ENCODE measurements around the gene CTSV.
"Not testable (repeated sequence)": the region's sequence is repeated elsewhere in the genome, so short reads cannot be mapped to it uniquely, and the experiment has no call there.

CTSV gene

GRCh38 chr9:96989747-96990318 lies 49.1 kb downstream of the CTSV start:
- H3K9me3 ChIP-seq (ENCODE audit: insufficient read depth, low read depth, low read length); H3K27me3 ChIP-seq (ENCODE audit: insufficient read depth, low read length); H3K9ac ChIP-seq (ENCODE audit: low read depth, low read length); H3K4me1 ChIP-seq (ENCODE audit: insufficient read depth, low read length); H3K4me3 ChIP-seq (ENCODE audit: low read length); H3K36me3 ChIP-seq (ENCODE audit: insufficient read depth, low read depth, low read length); H3K27ac ChIP-seq (ENCODE audit: low read length): not testable (repeated sequence)

- H3K27ac ChIP-seq (ENCODE audit: low read length); H3K36me3 ChIP-seq (ENCODE audit: insufficient read depth, low read depth, low read length); H3K4me1 ChIP-seq (ENCODE audit: insufficient read depth, low read length); H3K27me3 ChIP-seq (ENCODE audit: insufficient read depth, low read length); H3K9ac ChIP-seq (ENCODE audit: low read depth, low read length); H3K4me3 ChIP-seq (ENCODE audit: low read length); H3K9me3 ChIP-seq (ENCODE audit: insufficient read depth, low read depth, low read length): not testable (repeated sequence)
Observed at GRCh38 chr9:96984887-96985286, 54.1 kb downstream of the CTSV start.

GRCh38 chr9:96984139-96984538 lies 54.8 kb downstream of the CTSV start:
- H3K4me1 ChIP-seq (ENCODE audit: insufficient read depth, low read length); H3K9me3 ChIP-seq (ENCODE audit: insufficient read depth, low read depth, low read length); H3K27ac ChIP-seq (ENCODE audit: low read length); H3K4me3 ChIP-seq (ENCODE audit: low read length); H3K36me3 ChIP-seq (ENCODE audit: insufficient read depth, low read depth, low read length); H3K9ac ChIP-seq (ENCODE audit: low read depth, low read length); H3K27me3 ChIP-seq (ENCODE audit: insufficient read depth, low read length): not testable (repeated sequence)

- H3K36me3 ChIP-seq (ENCODE audit: insufficient read depth, low read depth, low read length); H3K9me3 ChIP-seq (ENCODE audit: insufficient read depth, low read depth, low read length); H3K9ac ChIP-seq (ENCODE audit: low read depth, low read length); H3K27ac ChIP-seq (ENCODE audit: low read length); H3K27me3 ChIP-seq (ENCODE audit: insufficient read depth, low read length); H3K4me1 ChIP-seq (ENCODE audit: insufficient read depth, low read length); H3K4me3 ChIP-seq (ENCODE audit: low read length): not testable (repeated sequence)
Observed at GRCh38 chr9:96983496-96984122, 55.3 kb downstream of the CTSV start.

All from iPS-20b (cell line).